ENCODE data around the gene TEKTIP1. TPM values are rescaled to one million over a fixed set of nuclear protein-coding genes. Genes with fewer than 3 reads are reported as not detected.
"Not testable (repeated sequence)": the region's sequence is repeated elsewhere in the genome, so short reads cannot be mapped to it uniquely, and the experiment has no call there.

The TEKTIP1 gene
- total RNA-seq, 1 donor from 2014 or later: 6.4 TPM

DNA sequence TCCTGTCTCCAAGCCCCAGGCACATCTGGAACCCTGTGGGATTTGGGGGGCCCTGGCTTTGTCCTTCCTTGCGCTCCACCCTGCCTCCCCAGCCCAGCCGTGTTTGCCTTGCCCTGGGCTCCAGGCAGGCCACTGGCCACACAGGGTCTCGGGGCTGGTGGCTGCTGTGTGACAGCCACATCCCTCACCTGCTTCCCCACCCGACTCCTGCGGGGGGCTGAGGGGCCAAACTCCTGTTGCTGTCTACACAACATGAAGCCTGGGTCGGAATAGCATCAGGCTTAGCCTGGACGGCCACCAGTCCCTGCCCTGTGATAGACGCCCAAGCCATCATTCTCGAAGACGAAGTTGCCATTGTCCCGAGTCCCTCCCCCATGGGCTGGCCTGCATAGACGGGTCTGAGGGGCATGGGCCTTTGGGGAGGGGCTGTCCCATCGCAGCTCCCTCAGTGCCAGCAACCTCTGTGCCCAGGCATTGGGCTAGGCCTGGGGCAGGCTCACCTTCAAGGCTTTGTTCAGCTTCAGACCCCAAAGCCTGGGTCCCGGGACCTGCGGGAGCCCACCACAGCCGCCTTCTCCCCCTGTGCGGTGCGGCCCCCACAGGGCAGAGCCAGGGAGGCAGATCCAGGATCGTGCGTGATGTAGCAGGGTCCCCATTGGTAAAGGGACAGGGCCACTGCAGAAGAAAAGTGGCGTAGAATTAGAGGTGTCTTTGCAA is 15.5 kb upstream of the TEKTIP1 start:
- no peak for DNase-seq (ENCODE audit: low spot score)

DNA sequence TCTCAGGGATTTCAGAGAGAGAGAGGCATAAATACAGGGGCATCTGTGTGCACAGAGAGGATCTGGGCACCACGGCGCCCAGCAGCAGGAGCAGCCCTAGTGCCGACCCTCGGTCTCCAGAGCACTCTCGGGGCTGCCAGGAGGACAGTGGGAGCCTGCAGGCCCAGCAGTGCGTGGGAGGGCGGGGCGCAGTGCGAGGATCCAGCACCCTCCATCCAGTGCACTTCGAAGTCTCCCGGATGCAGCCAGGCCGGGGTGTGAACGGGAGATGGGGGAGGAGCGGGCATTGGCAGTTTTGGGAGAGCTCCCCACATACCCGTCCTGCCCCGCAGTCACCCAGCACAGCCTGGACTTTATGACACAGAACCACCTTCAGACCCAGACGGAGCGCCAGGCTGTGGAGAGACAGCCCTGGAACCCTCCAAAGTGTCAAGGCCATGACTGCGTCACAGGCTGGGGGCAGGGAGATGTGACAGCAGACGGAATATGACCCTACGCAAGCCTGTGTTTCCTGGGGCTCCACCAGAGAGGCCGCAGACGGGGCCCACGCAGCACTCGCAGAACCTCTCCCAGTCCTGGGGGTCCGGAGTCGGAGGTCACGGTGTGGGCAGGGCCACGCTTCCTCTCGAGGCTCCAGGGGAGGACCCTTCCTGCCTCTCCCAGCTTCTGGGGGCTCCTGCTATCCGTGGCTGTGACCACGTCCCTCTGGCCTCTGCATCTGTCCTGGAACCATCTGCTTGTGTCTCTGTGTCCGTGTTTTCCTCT is 14.7 kb upstream of the TEKTIP1 start:
- no peak for DNase-seq (ENCODE audit: low spot score)

DNA sequence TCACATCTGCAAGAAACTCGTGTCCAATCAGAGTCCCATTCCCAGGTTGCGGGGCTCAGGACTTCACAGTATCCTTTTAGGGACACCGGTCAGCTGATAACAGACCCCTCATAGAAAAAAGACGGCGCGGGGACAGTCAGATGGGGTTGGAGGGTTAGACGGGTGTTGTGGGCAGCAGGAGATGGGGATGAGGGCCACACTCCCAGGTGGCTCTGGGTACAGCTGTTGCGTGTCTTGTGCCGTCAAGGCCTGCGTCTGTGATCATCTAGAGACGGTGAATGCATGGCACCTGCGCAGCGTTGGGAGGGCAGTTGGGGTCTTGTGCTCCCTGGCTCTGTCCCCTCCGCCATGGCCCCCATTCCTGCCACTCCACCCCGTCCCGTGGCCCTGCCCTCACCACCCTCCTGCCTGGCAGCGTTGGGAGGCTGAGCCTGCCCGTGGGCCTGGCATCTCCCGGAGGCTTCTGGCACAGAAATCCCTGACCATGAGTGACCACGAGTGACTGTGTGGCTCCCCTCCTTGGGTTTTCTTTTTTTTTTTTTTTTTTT is 14.0 kb upstream of the TEKTIP1 start:
- DNase-seq (ENCODE audit: low spot score): no peak

DNA sequence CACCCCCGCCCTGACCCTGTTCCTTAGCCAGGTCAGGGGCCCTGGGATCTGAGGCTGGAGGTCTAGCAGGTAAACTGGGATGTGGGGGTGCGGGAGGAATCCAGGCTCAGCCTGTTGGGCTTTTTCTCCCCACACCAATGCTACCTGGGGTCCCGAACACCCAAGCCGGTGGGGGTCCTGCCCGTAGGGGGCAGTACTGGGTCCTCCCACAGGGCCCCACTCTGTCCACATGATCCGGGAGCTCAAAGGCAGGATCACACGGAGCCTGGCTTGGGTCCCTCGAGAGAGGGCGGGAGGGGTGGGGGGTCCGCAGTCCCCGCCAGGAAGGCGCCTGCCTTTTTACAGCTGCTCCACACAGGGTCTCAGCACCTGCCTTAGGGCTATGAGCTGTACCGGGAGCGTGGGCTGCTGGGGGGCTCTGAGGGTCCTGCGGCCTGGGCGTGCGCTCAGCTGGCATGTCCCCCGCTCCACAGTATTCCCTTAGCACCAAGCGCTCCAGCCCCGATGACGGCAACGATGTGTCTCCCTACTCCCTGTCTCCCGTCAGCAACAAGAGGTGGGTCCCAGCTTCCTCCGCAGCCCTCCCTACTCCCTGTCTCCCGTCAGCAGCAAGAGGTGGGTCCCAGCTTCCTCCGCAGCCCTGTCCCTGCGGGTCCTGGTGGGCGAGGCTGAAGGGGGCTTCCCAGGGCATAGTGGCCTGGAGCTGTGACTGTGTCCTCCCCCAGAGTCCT is 12.3 kb upstream of the TEKTIP1 start:
- DNase-seq (ENCODE audit: low spot score): no peak

DNA sequence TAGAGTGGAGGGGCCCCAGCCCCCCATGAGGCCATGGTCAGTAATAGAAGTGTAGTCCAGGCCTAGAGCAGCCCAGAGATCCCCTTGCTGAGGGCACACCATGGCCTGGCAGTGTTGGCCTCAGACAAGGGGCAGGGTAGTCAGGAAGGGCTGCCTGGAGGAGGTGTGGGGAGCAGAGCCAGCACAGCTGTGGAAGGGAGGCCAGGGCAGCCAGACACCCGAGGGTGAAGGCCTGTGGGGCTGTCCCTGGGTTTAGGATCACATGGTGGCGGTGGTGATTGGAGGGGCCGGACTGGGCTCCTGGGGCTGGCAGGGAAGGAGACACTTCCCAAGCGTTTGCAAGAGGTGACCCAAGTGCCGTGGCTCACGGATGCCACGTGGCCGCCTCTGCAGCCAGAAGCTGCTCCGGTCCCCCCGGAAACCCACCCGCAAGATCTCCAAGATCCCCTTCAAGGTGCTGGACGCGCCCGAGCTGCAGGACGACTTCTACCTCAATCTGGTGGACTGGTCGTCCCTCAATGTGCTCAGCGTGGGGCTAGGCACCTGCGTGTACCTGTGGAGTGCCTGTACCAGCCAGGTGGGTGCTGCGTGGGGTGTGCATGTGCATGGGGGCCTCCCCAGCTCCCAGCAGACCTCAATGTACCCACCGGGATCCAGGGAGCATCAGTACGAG is 11.6 kb upstream of the TEKTIP1 start:
- DNase-seq (ENCODE audit: low spot score): no peak

DNA sequence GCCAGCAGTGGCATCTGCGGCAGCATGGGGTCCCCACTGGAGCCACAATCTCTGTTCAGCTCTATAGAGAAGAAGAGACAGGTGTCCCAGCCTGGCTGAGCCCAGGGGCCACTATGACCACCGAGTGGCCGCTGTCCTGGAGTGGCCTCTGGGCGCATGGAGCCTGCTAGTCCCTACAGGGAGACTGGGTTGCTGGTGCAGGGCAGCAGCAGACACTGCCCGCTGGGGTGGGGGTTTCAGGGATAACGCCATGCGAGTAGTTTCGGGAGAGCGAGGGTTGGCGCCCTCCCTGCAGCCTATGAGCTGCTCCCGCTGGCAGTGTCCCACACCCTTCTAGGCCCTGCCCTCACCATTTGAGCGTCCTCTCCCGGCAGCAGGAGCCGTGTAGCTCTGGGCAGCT is 10.9 kb upstream of the TEKTIP1 start:
- DNase-seq (ENCODE audit: low spot score): no peak

DNA sequence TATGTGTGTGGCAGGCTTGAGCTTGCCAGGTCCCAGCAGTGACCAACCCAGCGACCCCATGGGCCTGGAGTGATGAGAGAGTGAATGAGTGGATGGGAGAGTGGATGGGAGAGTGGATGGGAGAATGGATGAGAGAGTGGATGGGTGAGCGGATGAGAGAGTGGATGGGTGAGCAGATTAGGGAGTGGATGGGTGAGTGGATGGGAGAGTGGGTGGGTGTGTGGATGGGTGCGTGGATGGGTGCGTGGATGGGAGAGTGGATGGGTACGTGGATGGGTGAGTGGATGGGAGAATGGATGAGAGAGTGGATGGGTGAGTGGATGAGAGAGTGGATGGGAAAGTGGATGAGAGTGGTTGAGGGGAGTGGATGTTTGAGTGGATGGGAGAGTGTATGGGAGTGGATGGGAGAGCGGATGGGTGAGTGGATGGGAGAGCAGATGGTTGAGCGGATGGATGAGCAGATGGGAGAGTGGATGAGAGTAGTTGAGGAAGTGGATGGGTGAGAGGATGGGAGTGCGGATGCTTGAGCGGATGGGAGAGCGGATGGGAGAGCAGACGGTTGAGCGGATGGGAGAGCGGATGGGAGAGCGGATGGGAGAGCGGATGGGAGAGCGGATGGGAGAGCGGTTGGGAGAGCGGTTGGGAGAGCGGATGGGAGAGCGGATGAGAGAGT is 10.3 kb upstream of the TEKTIP1 start:
- DNase-seq (ENCODE audit: low spot score): no peak

DNA sequence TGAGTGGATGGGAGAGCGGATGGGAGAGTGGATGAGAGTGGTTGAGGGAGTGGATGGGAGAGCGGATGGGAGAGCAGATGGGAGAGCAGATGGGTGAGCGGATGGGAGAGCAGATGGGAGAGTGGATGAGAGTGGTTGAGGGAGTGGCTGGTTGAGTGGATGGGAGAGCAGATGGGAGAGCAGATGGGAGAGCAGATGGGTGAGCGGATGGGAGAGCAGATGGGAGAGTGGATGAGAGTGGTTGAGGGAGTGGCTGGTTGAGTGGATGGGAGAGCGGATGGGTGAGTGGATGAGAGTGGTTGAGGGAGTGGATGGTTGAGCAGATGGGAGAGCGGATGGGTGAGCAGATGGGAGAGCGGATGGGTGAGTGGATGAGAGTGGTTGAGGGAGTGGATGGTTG is 9.7 kb upstream of the TEKTIP1 start:
- not testable (repeated sequence) for DNase-seq (ENCODE audit: low spot score)

DNA sequence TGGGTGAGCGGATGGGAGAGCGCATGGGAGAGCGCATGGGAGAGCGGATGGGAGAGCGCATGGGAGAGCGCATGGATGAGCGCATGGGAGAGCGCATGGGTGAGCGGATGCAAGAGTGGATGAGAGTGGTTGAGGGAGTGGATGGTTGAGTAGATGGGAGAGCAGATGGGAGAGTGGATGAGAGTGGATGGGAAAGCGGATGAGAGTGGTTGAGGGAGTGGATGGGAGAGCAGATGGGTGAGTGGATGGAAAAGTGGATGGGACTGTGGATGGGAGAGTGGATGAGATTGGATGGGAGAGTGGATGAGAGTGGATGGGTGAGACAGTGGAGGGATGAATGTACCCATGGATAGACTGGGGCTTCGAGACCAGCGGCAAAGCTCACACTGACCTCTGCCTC is 8.6 kb upstream of the TEKTIP1 start:
- no peak for DNase-seq (ENCODE audit: low spot score)

DNA sequence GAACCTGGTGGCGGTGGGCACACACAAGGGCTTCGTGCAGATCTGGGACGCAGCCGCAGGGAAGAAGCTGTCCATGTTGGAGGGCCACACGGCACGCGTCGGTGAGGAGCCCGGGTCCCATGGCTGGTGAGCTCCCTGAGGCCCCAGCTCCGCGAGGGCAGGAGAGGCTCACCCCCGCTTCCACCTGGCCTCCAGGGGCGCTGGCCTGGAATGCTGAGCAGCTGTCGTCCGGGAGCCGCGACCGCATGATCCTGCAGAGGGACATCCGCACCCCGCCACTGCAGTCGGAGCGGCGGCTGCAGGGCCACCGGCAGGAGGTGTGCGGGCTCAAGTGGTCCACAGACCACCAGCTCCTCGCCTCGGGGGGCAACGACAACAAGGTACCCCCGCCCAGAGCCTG is 7.3 kb upstream of the TEKTIP1 start:
- no peak for DNase-seq (ENCODE audit: low spot score)

DNA sequence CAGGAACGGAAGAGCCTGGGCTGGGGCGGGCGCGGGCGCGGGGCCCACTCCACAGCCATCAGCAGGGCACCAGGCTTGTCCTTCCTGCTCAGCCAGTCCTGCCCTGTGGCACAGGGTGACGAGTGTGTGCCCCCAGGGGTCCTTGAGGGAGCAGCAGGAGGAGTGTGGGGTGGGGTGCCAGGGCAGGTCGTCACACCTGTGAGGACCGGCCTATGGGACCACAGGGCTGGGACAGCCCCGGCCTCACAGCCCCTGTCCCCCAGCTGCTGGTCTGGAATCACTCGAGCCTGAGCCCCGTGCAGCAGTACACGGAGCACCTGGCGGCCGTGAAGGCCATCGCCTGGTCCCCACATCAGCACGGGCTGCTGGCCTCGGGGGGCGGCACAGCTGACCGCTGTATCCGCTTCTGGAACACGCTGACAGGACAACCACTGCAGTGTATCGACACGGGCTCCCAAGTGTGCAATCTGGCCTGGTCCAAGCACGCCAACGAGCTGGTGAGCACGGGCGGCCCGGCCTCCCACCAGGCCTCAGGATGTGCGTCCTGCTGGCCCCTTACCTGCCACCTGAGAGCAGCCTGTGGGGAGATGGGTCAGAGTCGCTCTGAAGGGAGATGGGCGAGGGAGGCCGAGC is 6.7 kb upstream of the TEKTIP1 start:
- no peak for DNase-seq (ENCODE audit: low spot score)

DNA sequence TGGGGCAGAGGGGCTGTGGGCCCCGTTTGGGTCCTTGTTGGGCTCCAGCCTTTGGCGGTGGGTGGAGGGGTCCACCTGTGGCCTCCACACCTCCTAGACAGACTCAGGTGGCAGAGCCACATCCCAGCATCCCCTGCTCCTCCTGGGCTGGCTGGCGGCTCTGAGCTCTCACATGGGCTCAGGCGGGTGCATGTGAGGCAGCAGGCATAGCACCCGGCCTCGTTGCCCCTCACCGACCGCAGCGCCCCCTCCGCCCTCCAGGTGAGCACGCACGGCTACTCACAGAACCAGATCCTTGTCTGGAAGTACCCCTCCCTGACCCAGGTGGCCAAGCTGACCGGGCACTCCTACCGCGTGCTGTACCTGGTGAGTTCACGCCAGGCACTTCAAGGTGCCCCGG is 5.9 kb upstream of the TEKTIP1 start:
- DNase-seq (ENCODE audit: low spot score): no peak

DNA sequence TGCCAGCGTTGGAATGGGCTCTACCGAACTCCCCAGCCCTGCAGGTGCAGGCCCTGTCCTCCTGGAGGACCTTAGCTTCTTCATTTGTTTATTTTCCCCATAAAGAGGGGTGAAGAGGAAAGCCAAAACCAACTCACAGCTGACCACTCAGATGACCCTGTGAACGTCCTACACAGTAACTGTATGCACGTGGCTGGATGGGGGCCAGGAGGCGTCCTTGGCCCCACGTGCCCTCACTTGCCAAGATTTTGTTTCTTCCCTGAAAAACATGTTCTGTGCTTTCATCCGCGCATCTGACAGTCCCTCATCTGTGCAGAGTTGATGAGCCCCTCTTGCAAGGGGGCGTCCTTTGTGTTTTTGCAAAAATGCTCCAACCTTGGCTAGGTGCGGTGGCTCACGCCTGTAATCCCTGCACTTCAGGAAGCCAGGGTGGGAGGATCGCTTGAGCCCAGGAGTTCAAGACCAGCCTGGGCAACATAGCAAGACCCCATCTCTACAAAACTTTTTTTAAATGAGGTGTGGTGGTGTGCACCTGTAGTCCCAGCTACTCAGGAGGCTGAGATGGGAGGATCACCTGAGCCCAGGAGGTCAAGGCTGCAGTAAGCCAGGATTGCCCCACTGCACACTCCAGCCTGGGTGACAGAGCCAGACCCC is 5.3 kb upstream of the TEKTIP1 start:
- DNase-seq (ENCODE audit: low spot score): no peak

DNA sequence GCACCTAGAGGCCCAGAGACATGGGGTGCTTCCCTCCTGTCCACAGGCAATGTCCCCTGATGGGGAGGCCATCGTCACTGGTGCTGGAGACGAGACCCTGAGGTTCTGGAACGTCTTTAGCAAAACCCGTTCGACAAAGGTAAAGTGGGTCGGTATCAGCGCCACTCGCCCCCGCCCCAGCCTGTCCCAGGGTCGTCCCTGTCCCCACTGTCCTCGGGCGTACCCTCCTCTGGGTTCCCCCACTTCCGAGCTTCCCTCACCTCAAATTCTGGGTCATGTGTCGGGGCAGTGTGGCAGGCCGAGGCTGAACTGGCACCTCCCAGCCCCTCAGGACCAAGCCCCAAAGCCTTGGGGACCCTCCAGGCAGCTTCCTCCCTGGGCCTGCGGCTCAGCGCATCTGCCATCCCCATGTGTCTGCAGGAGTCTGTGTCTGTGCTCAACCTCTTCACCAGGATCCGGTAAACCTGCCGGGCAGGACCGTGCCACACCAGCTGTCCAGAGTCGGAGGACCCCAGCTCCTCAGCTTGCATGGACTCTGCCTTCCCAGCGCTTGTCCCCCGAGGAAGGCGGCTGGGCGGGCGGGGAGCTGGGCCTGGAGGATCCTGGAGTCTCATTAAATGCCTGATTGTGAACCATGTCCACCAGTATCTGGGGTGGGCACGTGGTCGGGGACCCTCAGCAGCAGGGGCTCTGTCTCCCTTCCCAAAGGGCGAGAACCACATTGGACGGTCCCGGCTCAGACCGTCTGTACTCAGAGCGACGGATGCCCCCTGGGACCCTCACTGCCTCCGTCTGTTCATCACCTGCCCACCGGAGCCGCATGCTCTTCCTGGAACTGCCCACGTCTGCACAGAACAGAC is 4.4 kb upstream of the TEKTIP1 start:
- DNase-seq (ENCODE audit: low spot score): no peak

DNA sequence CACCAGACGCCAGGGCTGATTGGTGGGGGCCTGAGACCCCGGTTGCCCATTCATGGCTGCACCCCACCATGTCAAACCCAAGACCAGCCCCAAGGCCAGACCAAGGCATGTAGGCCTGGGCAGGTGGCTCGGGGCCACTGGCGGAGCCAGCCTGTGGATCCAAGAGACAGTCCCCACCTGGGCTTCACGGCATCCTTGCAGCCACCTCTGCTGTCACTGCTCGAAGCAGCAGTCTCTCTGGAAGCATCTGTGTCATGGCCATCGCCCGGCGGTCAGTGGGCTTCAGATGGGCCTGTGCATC is 3.8 kb upstream of the TEKTIP1 start:
- DNase-seq (ENCODE audit: low spot score): no peak

DNA sequence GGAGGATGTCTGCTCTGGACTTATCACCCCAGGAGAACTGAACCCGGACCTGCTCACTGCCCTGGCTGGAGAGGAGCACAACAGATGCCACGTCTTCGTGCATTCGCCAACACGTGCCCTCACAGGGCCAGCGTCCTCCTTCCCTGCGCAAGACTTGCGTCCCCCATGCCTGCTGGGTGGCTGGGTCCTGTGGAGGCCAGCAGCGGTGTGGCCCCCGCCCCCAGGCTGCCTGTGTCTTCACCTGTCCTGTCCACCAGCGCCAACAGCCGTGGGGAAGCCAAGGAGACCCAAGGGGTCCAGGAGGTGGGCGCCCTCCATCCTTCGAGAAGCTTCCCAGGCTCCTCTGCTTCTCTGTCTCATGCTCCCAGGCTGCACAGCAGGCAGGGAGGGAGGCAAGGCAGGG is 3.4 kb upstream of the TEKTIP1 start:
- no peak for DNase-seq (ENCODE audit: low spot score)

DNA sequence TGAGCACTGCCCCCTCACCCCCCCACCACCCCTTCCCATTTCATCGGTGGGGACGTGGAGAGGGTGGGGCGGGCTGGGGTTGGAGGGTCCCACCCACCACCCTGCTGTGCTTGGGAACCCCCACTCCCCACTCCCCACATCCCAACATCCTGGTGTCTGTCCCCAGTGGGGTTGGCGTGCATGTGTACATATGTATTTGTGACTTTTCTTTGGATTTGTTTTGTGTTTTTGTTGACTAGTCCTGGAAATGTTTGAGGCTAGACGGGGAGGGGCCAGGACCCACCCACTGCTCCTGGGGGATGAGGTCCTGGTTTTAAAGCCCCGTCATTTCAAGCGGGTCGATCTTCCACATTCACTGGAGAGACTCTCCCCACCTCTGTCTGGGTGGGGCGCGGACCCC is 3.0 kb upstream of the TEKTIP1 start:
- DNase-seq (ENCODE audit: low spot score): no peak

DNA sequence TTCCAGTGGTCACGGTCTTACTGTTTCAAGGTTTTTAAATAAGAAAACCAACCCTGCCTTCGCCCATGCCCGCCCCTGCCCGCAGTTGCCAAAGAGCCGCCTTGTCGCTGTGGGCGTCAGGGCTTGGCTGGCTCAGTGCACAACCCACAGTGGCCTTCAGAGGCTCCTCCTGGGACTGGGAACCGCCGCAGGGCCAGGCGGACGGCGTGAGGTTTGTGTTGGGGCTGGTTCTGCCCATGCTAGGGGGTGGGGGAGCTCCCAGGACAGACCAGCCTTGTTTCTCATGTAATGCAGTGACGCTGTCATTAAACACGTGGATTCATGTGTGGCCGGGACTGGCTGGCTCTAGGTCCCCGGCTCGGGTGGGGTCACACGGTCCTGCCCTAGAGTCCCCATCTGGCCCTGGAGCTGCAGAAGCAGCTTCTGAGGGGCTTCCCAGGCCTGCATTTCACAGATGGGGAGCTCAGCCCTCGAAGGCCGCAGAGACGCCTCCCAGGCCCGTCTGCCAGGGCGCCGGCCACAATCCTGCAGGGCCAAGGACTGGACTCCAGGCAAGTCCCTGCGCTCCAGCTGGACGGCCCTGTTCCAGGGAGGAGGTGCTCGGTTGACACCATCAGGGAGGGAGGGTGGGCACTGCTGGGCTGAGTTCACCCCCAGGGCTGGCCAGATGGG is 2.4 kb upstream of the TEKTIP1 start:
- DNase-seq (ENCODE audit: low spot score): no peak

DNA sequence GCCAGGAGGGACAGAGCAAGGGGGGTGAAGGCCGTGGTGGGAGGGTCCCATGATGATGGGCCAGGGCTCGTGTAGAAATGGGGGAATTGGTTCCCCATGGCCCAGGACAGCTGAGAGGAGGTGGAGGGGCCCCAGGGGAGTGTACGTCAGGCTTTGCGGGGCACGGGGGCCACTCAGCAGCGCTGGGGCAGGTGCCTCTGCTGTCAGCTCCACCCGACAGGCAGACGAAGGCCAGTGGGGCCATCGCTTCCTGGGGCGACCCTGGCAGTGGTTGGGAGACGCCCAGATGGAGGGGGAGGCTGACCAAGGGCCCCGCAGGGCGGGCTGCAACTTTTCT is 1.9 kb upstream of the TEKTIP1 start:
- no peak for DNase-seq (ENCODE audit: low spot score)

All from ureter (tissue), 1 donor.